ENCODE data around the gene PALB2.

PALB2 gene

DNA sequence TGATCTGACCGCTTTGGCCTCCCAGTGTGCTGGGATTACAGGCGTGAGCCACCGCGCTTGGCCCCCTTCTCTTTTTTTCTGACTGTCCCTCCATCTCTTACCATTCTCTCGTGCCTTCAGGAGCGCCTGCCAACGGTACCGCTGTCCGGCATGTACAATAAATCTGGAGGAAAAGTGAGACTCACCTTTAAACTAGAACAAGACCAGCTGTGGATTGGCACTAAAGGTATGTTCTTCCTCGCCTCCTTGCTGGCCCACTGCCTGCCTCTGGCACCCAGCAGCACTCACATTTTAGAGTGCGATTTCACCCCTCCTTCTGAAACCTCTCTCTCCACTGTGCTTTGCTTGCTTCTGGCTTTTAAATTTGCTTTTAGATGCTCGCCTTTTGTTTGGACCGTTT, 78.6 kb downstream of the PALB2 start:
- ATAC-seq (replicated peaks) (no peak), DNase-seq (no peak)
- Mint-ChIP-seq H3K4me1 (peaks cover 11 to 13% of the 10 kb centered on the region in 2 donors), H3K9me3 (no peaks in the 10 kb centered on the region), H3K27me3 (no peaks in the 10 kb centered on the region), H3K27ac (peak overlapping the region; percentile 25), H3K36me3 (peaks cover 42 to 49% of the 10 kb centered on the region in 2 donors), H3K4me3 (no peak overlapping the region)

DNA sequence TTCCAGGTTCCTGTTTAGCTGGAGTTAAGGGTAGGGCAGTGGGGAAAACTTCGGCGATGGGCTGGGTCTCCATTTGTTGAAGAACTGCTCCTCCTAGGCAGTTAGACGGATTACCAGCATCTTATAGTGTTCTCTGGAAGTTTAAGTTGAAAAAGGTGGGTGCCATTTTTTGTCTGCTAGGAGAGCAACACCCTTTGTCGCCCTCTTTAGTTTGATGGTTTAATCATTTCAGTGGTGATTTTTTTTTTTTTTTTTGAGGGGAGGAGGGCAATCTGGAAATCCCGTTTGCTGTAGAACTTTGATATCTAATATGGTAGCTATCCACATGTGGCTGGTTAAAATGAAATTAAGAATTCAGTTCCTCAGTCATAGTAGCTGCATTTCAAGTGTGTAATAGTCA, 79.5 kb downstream of the PALB2 start:
- ATAC-seq (replicated peaks) (no peak), DNase-seq (no peak)
- Mint-ChIP-seq H3K4me1 (peaks cover 13 to 19% of the 10 kb centered on the region in 2 donors), H3K36me3 (peaks cover 36 to 44% of the 10 kb centered on the region in 2 donors), H3K27ac (no peak overlapping the region), H3K9me3 (no peaks in the 10 kb centered on the region), H3K4me3 (no peak overlapping the region), H3K27me3 (no peaks in the 10 kb centered on the region)

DNA sequence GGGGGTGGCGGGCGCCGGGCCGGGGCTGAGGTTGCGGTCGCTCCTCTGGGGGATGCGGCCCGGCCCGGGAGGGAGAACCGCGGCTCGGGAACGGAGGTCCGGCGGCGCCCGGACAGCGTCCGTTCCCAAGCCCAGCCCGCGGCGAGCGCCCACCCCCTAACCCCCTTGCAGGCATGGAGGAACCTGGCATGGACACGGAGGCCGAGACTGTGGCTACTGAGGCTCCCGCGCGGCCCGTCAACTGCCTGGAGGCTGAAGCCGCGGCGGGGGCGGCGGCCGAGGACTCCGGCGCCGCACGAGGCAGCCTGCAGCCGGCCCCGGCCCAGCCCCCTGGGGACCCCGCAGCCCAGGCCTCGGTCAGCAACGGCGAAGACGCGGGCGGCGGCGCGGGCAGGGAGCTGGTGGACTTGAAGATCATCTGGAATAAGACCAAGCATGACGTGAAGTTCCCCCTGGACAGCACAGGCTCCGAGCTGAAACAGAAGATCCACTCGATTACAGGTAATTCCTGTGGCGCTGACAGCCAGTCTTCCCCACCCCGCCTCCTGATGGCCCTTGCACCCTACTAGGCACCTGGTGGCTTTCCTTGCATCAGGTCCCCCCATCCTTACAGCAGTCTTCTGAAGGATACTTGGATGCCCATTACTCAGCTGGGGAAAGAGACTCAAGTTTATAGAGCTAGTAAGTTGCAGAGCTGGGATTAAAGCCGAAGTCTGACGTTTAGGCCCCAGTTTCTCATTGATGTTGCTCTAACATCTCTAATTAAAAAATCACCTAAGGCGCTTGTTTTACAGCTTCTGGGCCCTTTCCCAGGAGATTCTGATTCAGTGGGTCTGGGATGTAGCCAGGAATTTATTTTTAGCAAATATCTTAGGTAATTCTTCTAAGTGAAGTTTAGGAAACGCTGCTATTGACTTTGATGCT, 83.1 kb downstream of the PALB2 start:
- DNase-seq = no peak

DNA sequence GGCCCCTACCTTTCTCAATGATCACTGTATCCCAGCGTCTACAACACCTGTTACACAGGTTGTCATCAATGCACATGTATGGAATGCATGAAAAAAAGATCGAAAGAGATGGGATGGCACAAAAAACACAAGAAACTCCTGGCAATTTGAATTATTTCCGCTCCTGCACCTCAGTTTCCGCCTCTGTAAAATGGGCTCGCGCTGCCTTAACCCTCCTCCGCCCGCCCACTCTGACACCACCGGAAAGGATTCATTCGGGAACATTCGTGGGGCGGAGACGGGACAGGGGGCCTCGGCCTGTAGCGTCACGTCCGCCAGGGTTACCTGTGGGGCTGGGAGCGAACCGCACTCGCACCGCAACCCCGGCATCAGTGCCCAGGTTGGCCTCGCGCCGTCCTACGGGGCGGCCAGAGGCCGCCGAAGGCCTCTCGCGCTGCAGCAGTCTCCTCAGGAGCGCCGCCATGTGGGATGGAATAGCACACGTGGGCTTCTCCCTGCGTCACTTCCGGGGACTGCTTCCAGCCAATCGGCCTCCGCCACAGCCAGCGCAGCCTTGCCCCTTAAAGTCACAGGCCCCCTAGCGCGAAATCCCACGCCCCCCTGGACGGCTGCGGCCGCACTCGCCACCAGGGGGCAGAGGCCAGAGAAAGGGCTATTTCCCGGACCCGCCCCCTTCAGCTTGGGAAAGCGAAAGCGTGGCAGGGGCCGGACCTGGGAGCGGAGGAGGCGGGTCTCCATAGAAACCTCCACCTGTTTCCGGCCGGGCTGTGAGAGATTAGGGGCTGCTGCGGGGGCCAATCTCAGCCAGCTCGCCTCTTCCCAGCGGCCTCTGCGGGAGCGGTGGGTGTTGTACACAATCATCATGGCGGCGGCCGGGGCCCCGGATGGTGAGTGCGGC, 84.0 kb downstream of the PALB2 start, which contains the start of the genes EARS2 and UBFD1:
EARS2 (minus strand) TSS at position 470 of the 898 bp plus-strand sequence; CDS start at position 463, 7 bp downstream.
UBFD1 (plus strand) TSS at position 847 of the 898 bp plus-strand sequence; CDS start at position 863, 16 bp downstream.
- Mint-ChIP-seq H3K27ac (peak within 1 kb of the TSS; percentile 98), H3K4me1 (peaks cover 15 to 26% of the 10 kb centered on the region in 2 donors), H3K4me3 (peak within 1 kb of the TSS; percentile 93 to 97), H3K36me3 (peaks cover 10 to 16% of the 10 kb centered on the region in 2 donors), H3K27me3 (no peaks in the 10 kb centered on the region), H3K9me3 (no peaks in the 10 kb centered on the region)
- DNase-seq (peak; percentile 99), ATAC-seq (replicated peaks) (peak; percentile 95 to 96)

More for the DNA sequence above, 83.1 kb downstream of the PALB2 start:
- no peaks in the 10 kb centered on the region for H3K27me3 Mint-ChIP-seq
- H3K27ac Mint-ChIP-seq = peak overlapping the region; percentile 98
- H3K4me3 Mint-ChIP-seq = peak overlapping the region; percentile 93 to 97
- H3K4me1 Mint-ChIP-seq = peaks cover 15 to 26% of the 10 kb centered on the region in 2 donors
- H3K9me3 Mint-ChIP-seq = no peaks in the 10 kb centered on the region
- ATAC-seq (replicated peaks) = peak; percentile 16 to 17
- H3K36me3 Mint-ChIP-seq = peaks cover 16 to 25% of the 10 kb centered on the region in 2 donors

DNA sequence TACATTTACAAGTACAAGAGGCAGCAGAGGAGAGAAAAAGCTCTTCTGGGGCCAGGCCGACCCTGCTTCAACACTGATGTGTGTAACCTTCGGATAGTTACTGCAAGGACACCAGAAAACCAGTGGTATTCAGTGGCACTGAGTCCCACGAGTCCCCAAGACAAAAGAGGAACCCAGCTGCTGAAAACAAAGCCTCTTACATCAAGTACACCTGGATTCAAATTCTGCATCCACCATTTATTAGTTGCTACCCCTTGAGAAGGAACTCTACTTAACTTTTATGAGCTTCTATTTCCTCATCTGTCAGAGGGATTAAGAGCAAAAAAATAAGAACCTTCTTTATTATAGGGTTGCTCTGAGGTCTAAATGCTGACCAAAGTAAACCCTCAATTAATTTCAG, 86.6 kb downstream of the PALB2 start:
- Mint-ChIP-seq H3K27ac (no peak overlapping the region), H3K4me3 (no peak overlapping the region), H3K36me3 (peaks cover 15 to 27% of the 10 kb centered on the region in 2 donors), H3K4me1 (peaks cover 10 to 13% of the 10 kb centered on the region in 2 donors), H3K9me3 (no peaks in the 10 kb centered on the region), H3K27me3 (no peaks in the 10 kb centered on the region)
- ATAC-seq (replicated peaks) = no peak
- DNase-seq = no peak
